Adipocyte (in vitro differentiated cells): ENCODE measurements around the gene KCTD16.
A peak's percentile ranks its signal among the peaks of the same experiment; 100 is the strongest.

Experiments
- DNase-seq: peaks from one replicate; pipeline ENCODE4 v3.0.0-alpha.2; 2015; ENCODE audit warnings: low read depth
- H3K27me3 ChIP-seq: replicated peaks from 2 replicates; pipeline ENCODE4 v1.7.0; 2013; ENCODE audit warnings: mild to moderate bottlenecking, low read length, moderate library complexity; ENCODE audit not compliant: control insufficient read depth, insufficient read depth
- H3K36me3 ChIP-seq: 2 replicates; pipeline ENCODE4 v1.7.0; 2013; ENCODE audit warnings: low read length, mild to moderate bottlenecking, moderate library complexity; ENCODE audit not compliant: control insufficient read depth, insufficient read depth, severe bottlenecking
- H3K4me1 ChIP-seq: 2 replicates; pipeline ENCODE4 v1.7.0; 2013; ENCODE audit warnings: mild to moderate bottlenecking, low read length, moderate library complexity; ENCODE audit not compliant: control insufficient read depth, insufficient read depth
- H3K4me3 ChIP-seq: 2 replicates; pipeline ENCODE4 v1.7.0; 2013; ENCODE audit warnings: mild to moderate bottlenecking, low read length, moderate library complexity
- H3K9ac ChIP-seq: 2 replicates; pipeline ENCODE4 v1.7.0; 2013; ENCODE audit warnings: mild to moderate bottlenecking, low read length, moderate library complexity
- H3K9me3 ChIP-seq: 2 replicates; pipeline ENCODE4 v1.7.0; 2013; ENCODE audit warnings: mild to moderate bottlenecking, low read length, moderate library complexity; ENCODE audit not compliant: control insufficient read depth

The KCTD16 gene

GRCh38 chr5:144336191-144336961 lies 165.7 kb downstream of the KCTD16 start:
- Histone ChIP-seq H3K4me1 (no peaks in the 10 kb centered on the region), H3K36me3 (no peaks in the 10 kb centered on the region), H3K9me3 (no peaks in the 10 kb centered on the region), H3K9ac (no peak overlapping the region), H3K27me3 (no peaks in the 10 kb centered on the region), H3K4me3 (no peak overlapping the region)
- peak; percentile 22 for DNase-seq

GRCh38 chr5:144352330-144352729 lies 181.7 kb downstream of the KCTD16 start:
- H3K4me3 ChIP-seq = no peak overlapping the region
- no peaks in the 10 kb centered on the region for H3K27me3 ChIP-seq
- H3K9me3 ChIP-seq = no peaks in the 10 kb centered on the region
- H3K9ac ChIP-seq = no peak overlapping the region
- peak; percentile 45 for DNase-seq
- H3K4me1 ChIP-seq = peaks cover 6% of the 10 kb centered on the region
- no peaks in the 10 kb centered on the region for H3K36me3 ChIP-seq

- H3K9me3 ChIP-seq = no peaks in the 10 kb centered on the region
- H3K4me1 ChIP-seq = peaks cover 6% of the 10 kb centered on the region
- no peaks in the 10 kb centered on the region for H3K27me3 ChIP-seq
- H3K36me3 ChIP-seq = no peaks in the 10 kb centered on the region
- no peak overlapping the region for H3K9ac ChIP-seq
- DNase-seq = peak; percentile 26
- H3K4me3 ChIP-seq = no peak overlapping the region
These were observed 182.2 kb downstream of the KCTD16 start for GRCh38 chr5:144352732-144353317.

- H3K9me3 ChIP-seq = no peaks in the 10 kb centered on the region
- no peak overlapping the region for H3K4me3 ChIP-seq
- H3K9ac ChIP-seq = no peak overlapping the region
- DNase-seq = no peak
- H3K36me3 ChIP-seq = no peaks in the 10 kb centered on the region
- peaks cover 6% of the 10 kb centered on the region for H3K4me1 ChIP-seq
- H3K27me3 ChIP-seq = no peaks in the 10 kb centered on the region
These were observed 185.8 kb downstream of the KCTD16 start for GRCh38 chr5:144356489-144356888.

GRCh38 chr5:144361406-144361805 lies 190.7 kb downstream of the KCTD16 start:
- DNase-seq = peak; percentile 64
- no peaks in the 10 kb centered on the region for H3K4me1 ChIP-seq
- H3K9ac ChIP-seq = no peak overlapping the region
- no peaks in the 10 kb centered on the region for H3K9me3 ChIP-seq
- H3K36me3 ChIP-seq = no peaks in the 10 kb centered on the region
- no peaks in the 10 kb centered on the region for H3K27me3 ChIP-seq
- no peak overlapping the region for H3K4me3 ChIP-seq

- Histone ChIP-seq H3K4me3 (no peak overlapping the region), H3K9me3 (no peaks in the 10 kb centered on the region), H3K4me1 (no peaks in the 10 kb centered on the region), H3K9ac (no peak overlapping the region), H3K27me3 (no peaks in the 10 kb centered on the region), H3K36me3 (no peaks in the 10 kb centered on the region)
- no peak for DNase-seq
These were observed 195.2 kb downstream of the KCTD16 start for GRCh38 chr5:144365885-144366284.

GRCh38 chr5:144367991-144368390 lies 197.3 kb downstream of the KCTD16 start:
- Histone ChIP-seq H3K9me3 (no peaks in the 10 kb centered on the region), H3K4me1 (no peaks in the 10 kb centered on the region), H3K36me3 (no peaks in the 10 kb centered on the region), H3K27me3 (no peaks in the 10 kb centered on the region), H3K4me3 (no peak overlapping the region), H3K9ac (no peak overlapping the region)
- no peak for DNase-seq

GRCh38 chr5:144368556-144368955 lies 197.9 kb downstream of the KCTD16 start:
- Histone ChIP-seq H3K4me3 (no peak overlapping the region), H3K4me1 (no peaks in the 10 kb centered on the region), H3K36me3 (no peaks in the 10 kb centered on the region), H3K9me3 (no peaks in the 10 kb centered on the region), H3K9ac (no peak overlapping the region), H3K27me3 (no peaks in the 10 kb centered on the region)
- DNase-seq = peak; percentile 60

GRCh38 chr5:144369006-144369405 lies 198.3 kb downstream of the KCTD16 start:
- no peak overlapping the region for H3K9ac ChIP-seq
- no peaks in the 10 kb centered on the region for H3K36me3 ChIP-seq
- no peaks in the 10 kb centered on the region for H3K9me3 ChIP-seq
- no peak for DNase-seq
- H3K4me1 ChIP-seq = no peaks in the 10 kb centered on the region
- H3K4me3 ChIP-seq = no peak overlapping the region
- H3K27me3 ChIP-seq = no peaks in the 10 kb centered on the region

- no peak overlapping the region for H3K4me3 ChIP-seq
- DNase-seq = no peak
- H3K9ac ChIP-seq = no peak overlapping the region
- H3K4me1 ChIP-seq = no peaks in the 10 kb centered on the region
- no peaks in the 10 kb centered on the region for H3K9me3 ChIP-seq
- H3K27me3 ChIP-seq = no peaks in the 10 kb centered on the region
- H3K36me3 ChIP-seq = no peaks in the 10 kb centered on the region
These were observed 199.6 kb downstream of the KCTD16 start for GRCh38 chr5:144370273-144370672.

- Histone ChIP-seq H3K36me3 (no peaks in the 10 kb centered on the region), H3K27me3 (no peaks in the 10 kb centered on the region), H3K4me1 (no peaks in the 10 kb centered on the region), H3K9me3 (no peaks in the 10 kb centered on the region), H3K4me3 (no peak overlapping the region), H3K9ac (no peak overlapping the region)
- no peak for DNase-seq
These were observed 204.0 kb downstream of the KCTD16 start for GRCh38 chr5:144374637-144375036.
